ENCODE measurements around the gene PVR. TPM values are rescaled to one million over a fixed set of nuclear protein-coding genes. Genes with fewer than 3 reads are reported as not detected.

The PVR gene
- total and polyA plus RNA-seq, 10 of the 15 experiments (the other 5 are each of a cell fraction or from before 2014, with no cell fraction given) = 0.07 to 4.0 (median 1.9) TPM

DNA sequence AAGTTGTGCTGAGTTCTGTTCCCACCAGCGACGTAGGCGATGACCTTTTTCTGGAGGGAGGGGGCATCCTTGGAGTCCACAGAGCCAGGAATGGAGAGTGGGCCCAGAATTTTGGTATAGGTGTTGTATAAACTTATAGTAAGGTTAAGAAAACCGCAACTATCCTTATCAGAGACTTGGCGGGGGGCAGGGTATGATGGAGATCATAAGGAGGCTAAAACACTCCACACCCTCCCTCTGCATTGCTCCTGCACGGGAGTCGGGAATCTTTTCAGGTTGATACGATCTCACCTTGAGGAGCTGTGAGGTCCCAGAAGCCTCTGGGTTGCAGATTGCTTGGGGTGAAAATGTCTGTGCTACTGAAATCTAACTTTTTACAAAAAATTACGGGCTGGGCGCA, 21.3 kb downstream of the PVR start:
- Histone ChIP-seq H4K20me1 (ENCODE audit: control insufficient read depth, insufficient read depth) (no peaks in the 10 kb centered on the region), H3K4me2 (ENCODE audit: control insufficient read depth, insufficient read depth) (no peak overlapping the region), H3K79me2 (ENCODE audit: control insufficient read depth, insufficient read depth, low read length) (no peaks in the 10 kb centered on the region), H2AFZ (ENCODE audit: control insufficient read depth, low read depth, low read length) (no peak overlapping the region), H3K36me3 (ENCODE audit: control insufficient read depth in 2 of 2, insufficient read depth in 2 of 2, low read length in 1 of 2) (no peaks in the 10 kb centered on the region), H3K9me3 (replicated peaks; ENCODE audit: control insufficient read depth, insufficient read depth, low read length) (no peaks in the 10 kb centered on the region), H3K9ac (ENCODE audit: control insufficient read depth, insufficient read depth, low read length) (no peak overlapping the region), H3K27ac (ENCODE audit: control insufficient read depth, insufficient read depth) (no peak overlapping the region), H3K27me3 (replicated peaks in 1 of 2; ENCODE audit: control insufficient read depth in 2 of 2, insufficient read depth in 2 of 2, low read length in 1 of 2) (no peaks in the 10 kb centered on the region), H3K4me3 (no peak overlapping the region), H3K4me1 (ENCODE audit: control insufficient read depth, insufficient read depth, low read length) (no peaks in the 10 kb centered on the region)
- ATAC-seq (no peak), DNase-seq (ENCODE audit: low read depth, low spot score) (no peak), FAIRE-seq (no peak)
- SMC1A ChIA-PET (ENCODE audit: uncharacterized antibody, unreplicated experiment) = interaction anchor here (1.3 kb wide), 1 partner anchor 105 kb away, joined by 4 read pairs; no protein-coding TSS in a partner anchor
- POLR2A ChIA-PET = no interaction called here
- intact Hi-C loops (cut with micrococcal nuclease; ENCODE audit: unreplicated experiment) (no loop called here), in situ Hi-C loops (cut with MboI) (no loop called here)
- 53% methylated on average over 10 of the region's 10 CpGs for WGBS (ENCODE audit: insufficient coverage, insufficient replicate concordance, low lambda C conversion rate, missing lambda C conversion rate)
- TF ChIP-seq GATAD2B (conservative IDR thresholded peaks at IDR 0.05; ENCODE audit: low read depth) (no peak), IRF4 (IDR thresholded peaks at IDR 0.05; ENCODE audit: low read depth, low read length) (no peak), NFYB (IDR thresholded peaks at IDR 0.05; ENCODE audit: insufficient read depth, low read depth, low read length) (no peak), KLF5 (IDR thresholded peaks at IDR 0.05; ENCODE audit: partially characterized antibody) (no peak), ZNF274 (IDR thresholded peaks at IDR 0.05; ENCODE audit: insufficient read depth, insufficient read length) (no peak), NR2C2 (IDR thresholded peaks at IDR 0.05; ENCODE audit: borderline replicate concordance, control insufficient read depth, insufficient read length, low read depth) (no peak), ZBED1 (IDR thresholded peaks at IDR 0.05; ENCODE audit: borderline replicate concordance) (no peak), SPI1 (IDR thresholded peaks at IDR 0.05; ENCODE audit: borderline replicate concordance, insufficient read depth, low read depth, low read length) (no peak), SP1 (IDR thresholded peaks at IDR 0.05; ENCODE audit: low read depth, low read length) (no peak), PAX5 (IDR thresholded peaks at IDR 0.05; ENCODE audit: borderline replicate concordance, low read depth, low read length) (no peak), ZNF217 (IDR thresholded peaks at IDR 0.05) (no peak), SRF (IDR thresholded peaks at IDR 0.05; ENCODE audit: low read depth in 2 of 2, low read length in 2 of 2) (no peak), YBX1 (IDR thresholded peaks at IDR 0.05) (no peak), SUPT20H (IDR thresholded peaks at IDR 0.05; ENCODE audit: borderline replicate concordance, control insufficient read depth, low read depth, low read length) (no peak)
- TF ChIP-seq, protein P1, sequence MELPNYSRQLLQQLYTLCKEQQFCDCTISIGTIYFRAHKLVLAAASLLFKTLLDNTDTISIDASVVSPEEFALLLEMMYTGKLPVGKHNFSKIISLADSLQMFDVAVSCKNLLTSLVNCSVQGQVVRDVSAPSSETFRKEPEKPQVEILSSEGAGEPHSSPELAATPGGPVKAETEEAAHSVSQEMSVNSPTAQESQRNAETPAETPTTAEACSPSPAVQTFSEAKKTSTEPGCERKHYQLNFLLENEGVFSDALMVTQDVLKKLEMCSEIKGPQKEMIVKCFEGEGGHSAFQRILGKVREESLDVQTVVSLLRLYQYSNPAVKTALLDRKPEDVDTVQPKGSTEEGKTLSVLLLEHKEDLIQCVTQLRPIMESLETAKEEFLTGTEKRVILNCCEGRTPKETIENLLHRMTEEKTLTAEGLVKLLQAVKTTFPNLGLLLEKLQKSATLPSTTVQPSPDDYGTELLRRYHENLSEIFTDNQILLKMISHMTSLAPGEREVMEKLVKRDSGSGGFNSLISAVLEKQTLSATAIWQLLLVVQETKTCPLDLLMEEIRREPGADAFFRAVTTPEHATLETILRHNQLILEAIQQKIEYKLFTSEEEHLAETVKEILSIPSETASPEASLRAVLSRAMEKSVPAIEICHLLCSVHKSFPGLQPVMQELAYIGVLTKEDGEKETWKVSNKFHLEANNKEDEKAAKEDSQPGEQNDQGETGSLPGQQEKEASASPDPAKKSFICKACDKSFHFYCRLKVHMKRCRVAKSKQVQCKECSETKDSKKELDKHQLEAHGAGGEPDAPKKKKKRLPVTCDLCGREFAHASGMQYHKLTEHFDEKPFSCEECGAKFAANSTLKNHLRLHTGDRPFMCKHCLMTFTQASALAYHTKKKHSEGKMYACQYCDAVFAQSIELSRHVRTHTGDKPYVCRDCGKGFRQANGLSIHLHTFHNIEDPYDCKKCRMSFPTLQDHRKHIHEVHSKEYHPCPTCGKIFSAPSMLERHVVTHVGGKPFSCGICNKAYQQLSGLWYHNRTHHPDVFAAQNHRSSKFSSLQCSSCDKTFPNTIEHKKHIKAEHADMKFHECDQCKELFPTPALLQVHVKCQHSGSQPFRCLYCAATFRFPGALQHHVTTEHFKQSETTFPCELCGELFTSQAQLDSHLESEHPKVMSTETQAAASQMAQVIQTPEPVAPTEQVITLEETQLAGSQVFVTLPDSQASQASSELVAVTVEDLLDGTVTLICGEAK (IDR thresholded peaks at IDR 0.05; ENCODE audit: borderline replicate concordance) = no peak
- TF ChIP-seq, protein P2, sequence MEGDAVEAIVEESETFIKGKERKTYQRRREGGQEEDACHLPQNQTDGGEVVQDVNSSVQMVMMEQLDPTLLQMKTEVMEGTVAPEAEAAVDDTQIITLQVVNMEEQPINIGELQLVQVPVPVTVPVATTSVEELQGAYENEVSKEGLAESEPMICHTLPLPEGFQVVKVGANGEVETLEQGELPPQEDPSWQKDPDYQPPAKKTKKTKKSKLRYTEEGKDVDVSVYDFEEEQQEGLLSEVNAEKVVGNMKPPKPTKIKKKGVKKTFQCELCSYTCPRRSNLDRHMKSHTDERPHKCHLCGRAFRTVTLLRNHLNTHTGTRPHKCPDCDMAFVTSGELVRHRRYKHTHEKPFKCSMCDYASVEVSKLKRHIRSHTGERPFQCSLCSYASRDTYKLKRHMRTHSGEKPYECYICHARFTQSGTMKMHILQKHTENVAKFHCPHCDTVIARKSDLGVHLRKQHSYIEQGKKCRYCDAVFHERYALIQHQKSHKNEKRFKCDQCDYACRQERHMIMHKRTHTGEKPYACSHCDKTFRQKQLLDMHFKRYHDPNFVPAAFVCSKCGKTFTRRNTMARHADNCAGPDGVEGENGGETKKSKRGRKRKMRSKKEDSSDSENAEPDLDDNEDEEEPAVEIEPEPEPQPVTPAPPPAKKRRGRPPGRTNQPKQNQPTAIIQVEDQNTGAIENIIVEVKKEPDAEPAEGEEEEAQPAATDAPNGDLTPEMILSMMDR (IDR thresholded peaks at IDR 0.05 in 2 of 3, conservative IDR thresholded peaks at IDR 0.05 in 1 of 3; ENCODE audit: control insufficient read depth in 2 of 3, extremely low read depth in 1 of 3, insufficient read depth in 1 of 3, low read depth in 3 of 3, low read length in 3 of 3) = no peak
- CTCF ChIA-PET = no interaction called here
- RAD21 ChIA-PET (ENCODE audit: unreplicated experiment) = no interaction called here
- BruUV-seq (replicated peaks) = no TSS peak
